Upper lobe of left lung (tissue), 4 donors: ENCODE measurements around the gene TFEC.

Experiments
- EP300 ChIP-seq, 4 donors: sonication (generic); formaldehyde crosslinking; IDR thresholded peaks; one replicate each; pipeline ENCODE4 v1.5.1; 2017; ENCODE audit warnings: antibody characterized with exemption in 4 of 4, control low read depth in 2 of 4
- POLR2A ChIP-seq, 4 donors: fragments of 450-650 bp; IDR thresholded peaks; one replicate each; pipeline ENCODE4 v1.5.1; 2016 to 2017; ENCODE audit warnings: antibody characterized with exemption in 4 of 4, mild to moderate bottlenecking in 2 of 4
- TF ChIP-seq, protein P1 (sequence below), 6 experiments: fragments of 450-650 bp in 4 of 6; fragments of 200-600 bp in 2 of 6; sonication (generic) in 2 of 6; IDR thresholded peaks; one replicate each; pipeline ENCODE4 v1.5.1; 2016 to 2019; ENCODE audit warnings: antibody characterized with exemption in 6 of 6

DNA sequence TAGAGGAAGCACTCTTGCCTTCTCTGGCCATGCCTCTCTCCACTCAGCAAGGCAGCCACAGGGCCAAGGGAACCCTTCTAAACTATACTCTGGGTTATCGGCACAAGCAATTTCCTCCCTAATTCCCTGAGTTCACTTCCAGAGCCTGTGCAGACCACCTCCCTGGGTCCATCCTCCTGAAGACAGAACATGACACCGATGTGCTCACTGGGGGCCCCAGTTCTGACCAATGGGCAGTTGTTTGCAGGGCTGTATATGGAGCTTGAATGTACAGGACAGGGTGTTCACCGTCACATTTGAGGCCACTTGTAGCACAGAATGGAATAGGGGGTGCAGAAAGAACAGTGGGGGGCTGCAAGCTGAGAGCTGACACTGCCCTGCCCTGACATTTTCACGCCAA lies 77.7 kb downstream of the TFEC start:
- TF ChIP-seq, protein P1, sequence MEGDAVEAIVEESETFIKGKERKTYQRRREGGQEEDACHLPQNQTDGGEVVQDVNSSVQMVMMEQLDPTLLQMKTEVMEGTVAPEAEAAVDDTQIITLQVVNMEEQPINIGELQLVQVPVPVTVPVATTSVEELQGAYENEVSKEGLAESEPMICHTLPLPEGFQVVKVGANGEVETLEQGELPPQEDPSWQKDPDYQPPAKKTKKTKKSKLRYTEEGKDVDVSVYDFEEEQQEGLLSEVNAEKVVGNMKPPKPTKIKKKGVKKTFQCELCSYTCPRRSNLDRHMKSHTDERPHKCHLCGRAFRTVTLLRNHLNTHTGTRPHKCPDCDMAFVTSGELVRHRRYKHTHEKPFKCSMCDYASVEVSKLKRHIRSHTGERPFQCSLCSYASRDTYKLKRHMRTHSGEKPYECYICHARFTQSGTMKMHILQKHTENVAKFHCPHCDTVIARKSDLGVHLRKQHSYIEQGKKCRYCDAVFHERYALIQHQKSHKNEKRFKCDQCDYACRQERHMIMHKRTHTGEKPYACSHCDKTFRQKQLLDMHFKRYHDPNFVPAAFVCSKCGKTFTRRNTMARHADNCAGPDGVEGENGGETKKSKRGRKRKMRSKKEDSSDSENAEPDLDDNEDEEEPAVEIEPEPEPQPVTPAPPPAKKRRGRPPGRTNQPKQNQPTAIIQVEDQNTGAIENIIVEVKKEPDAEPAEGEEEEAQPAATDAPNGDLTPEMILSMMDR (IDR thresholded peaks at IDR 0.05): no peak
- TF ChIP-seq EP300 (IDR thresholded peaks at IDR 0.05): no peak
- no peak for TF ChIP-seq POLR2A (IDR thresholded peaks at IDR 0.05)
